ENCODE results near the gene NFIX.
A peak's percentile ranks its signal among the peaks of the same experiment; 100 is the strongest.

Gene NFIX

DNA sequence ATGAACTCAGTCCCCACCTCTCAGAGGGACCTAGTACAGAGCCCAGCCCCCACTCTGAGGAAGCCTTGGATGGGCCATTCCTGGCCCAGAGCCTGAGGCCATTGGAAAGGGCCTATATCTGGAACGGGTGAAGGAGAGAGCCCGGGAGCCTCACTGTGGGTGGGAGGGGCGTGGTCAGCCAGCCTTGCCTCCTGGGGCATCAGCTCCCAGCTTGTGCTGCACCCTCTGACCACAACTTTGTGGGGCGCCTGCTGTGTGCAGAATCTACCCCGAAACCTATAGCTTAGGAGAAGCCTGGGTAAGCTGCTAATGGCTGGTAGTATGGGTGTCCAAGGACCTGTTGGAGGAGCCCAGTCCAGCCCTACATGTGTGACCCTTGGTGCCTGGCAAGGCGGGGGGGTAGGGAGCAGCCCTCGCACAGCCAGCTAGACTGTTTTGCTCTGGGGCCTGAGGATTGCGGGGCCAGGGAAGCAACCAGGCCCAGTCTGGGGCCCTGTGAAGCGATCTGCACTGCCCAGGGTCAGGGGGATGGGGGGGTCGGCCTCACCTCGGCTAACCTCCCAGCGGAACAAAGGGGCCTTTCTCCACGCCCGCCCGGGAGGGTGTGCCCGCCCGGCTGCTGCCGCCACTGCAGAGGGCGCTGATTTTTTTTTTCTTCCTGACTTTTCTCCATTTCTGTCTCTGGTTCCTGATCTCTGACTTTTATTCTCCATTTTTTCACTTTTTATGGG, 65.1 kb downstream of the NFIX start:
- DNase-seq = no peak

DNA sequence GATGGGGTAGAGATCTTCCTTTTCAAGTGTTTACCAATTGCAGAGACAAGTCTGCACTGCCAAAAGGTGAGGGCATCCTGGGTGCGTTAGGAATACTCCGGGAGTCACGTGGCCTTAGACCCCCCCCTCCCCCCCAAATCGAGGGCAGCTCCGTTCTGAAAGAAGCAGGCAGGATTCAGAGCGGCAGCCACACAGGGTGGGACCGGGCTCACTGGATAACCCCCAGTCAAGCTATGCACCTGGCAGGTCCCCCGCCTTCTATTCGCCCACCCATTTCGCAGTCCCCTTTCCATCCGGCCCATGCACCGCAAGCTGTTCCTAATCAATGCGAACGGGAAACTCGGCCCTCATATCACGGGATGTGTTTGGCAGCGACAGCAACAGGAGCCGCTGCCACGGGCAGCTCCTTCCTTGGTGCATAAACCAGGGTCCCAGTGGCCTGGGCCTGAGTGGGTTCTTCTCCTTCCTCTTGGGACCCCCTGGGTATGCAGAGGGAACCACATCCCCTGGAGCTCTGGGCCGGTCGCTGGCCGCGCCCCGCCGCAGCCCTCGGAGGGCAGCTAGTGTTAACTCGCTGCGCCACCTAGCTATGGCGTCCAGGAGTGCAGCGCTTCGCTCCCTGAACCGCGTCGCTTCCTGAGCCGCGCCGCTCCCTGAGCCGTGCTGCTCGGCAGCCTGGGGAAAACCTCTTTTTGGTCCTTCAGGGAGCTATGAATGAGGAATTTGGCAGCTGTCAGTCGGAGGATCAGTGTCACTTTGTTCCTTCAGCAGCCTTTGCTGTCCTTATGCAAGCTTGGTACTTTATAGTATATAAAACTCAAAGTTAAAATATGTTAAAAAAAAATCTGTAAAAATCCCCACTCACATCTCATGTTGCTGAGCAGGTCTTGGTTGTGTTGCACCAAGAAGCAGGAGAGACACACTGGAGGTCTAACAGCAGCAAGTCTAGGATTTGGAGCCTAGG, 66.0 kb downstream of the NFIX start:
- DNase-seq = peak; percentile 92

DNA sequence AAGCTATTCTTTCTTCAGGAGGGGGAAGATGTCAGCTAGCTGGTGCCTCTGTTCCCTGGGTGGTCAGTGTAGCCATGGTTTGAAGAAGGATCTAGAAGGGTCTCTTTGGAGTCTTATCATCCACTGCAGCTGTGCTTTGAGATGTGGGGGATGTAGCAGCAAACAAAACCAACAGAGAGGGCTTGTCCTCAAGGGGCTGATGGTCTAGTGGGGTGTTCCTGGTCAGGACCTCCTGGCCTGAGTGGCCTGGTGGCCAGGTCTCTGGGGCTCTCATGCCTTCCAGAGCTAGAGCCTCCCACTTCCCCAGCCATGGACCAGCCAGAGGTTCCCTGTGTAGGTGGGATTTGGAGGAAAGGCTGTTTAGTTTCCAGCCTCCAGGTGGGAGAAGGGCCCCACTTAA, 67.0 kb downstream of the NFIX start:
- no peak for DNase-seq

- no peak for DNase-seq
These were observed 68.3 kb downstream of the NFIX start for GRCh38 chr19:13063461-13064091.

GRCh38 chr19:13064092-13064489, 68.8 kb downstream of the NFIX start:
- DNase-seq = no peak

- DNase-seq = no peak
These were observed 71.0 kb downstream of the NFIX start for GRCh38 chr19:13066226-13066625.

- DNase-seq = no peak
These were observed 71.9 kb downstream of the NFIX start for GRCh38 chr19:13066933-13067807.

DNA sequence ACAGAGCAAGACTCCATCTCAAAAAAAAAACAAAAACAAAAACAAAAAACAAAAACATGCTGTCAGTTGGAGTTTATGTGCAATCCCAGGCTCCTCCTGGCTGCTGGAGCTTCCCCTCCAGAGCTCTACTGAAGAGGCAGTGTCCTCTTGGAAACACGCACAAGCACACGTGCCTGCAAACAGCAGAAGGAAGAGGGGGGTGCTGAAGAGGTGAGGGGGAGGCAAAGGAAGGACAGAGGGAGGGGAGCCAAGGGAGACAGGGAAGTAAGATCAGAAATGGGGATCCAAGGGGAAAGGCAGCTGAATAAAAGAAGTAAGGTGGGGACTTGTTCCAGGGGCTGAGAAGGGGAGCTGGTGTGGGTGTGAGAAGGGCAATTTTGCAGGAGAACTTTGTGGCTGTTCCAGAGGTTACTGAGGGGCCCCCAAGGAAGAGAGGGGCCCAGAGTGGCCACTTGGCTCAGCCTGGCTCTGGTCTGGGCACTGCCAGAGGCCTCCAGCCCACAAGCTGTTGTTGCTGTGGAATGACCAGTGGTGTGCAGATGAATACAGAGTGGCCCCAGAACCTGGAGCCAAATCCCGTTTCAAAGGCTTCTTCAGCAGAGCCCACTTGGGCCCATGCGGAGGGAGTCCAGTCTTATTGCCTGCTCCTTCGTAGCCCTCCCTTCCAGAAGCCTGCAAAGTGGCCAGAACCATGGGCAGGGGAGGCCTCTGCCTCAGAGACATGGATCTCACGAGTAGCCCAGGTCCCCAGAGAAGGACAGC, 73.0 kb downstream of the NFIX start:
- no peak for DNase-seq

- no peak for DNase-seq
These were observed 74.4 kb downstream of the NFIX start for GRCh38 chr19:13069415-13070359.

- no peak for DNase-seq
These were observed 75.3 kb downstream of the NFIX start for GRCh38 chr19:13070425-13071140.

DNA sequence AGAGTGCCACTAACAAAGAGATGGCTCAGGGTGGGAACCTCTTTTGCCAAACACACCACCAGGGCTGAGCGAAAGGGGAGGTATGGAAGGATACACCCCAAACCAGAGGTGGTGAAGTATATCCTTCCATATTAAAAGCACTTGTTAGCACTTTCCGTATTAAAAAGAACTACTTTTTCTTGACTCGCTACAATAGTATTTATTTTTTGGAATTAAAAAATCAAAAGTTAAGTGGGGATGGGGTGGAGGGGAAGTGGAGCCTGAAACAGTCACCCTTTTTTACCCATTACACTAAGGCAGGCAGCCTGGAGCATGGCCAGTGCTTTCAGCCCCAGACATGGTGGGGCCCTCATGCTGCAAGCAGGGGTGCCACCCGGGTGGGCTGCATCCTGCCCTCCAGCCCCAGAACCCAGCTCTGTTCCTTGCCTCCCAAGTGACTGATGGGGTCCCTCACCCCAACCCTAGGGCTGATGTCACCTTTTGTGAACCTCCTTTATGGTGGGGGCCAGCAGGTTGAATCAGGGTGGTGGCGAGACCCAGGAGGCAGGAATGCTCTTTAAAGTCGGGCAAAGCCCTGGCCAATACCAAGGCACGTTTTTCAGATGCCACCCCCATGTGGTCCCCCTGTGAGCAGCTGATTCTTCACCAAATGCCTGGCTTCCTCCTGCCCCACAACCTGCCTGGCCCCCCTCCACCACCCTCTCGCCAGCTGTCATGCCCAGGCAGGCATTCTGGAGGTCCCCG, 76.3 kb downstream of the NFIX start:
- no peak for DNase-seq

- DNase-seq = no peak
These were observed 77.1 kb downstream of the NFIX start for GRCh38 chr19:13072188-13072908.

DNA sequence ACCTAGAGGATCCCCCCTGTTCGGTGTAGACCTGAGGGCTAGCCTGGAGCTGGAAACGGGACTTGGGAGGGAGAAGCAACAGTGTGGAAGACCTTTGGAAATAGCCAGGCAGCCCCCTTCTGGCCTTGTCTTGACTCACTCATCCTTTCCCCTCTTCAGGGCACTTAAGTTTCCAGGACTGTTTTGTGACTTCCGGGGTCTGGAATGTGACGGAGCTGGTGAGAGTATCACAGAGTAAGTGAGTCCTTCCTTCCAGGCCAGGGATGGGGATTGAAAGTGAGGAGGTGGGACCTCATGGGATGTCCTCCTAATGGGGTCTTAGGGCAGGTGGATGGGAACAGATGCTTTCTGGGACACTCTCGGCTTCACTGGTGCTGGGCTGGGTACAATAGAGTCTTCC, 78.0 kb downstream of the NFIX start:
- no peak for DNase-seq

- no peak for DNase-seq
These were observed 79.1 kb downstream of the NFIX start for GRCh38 chr19:13074378-13074777.

DNA sequence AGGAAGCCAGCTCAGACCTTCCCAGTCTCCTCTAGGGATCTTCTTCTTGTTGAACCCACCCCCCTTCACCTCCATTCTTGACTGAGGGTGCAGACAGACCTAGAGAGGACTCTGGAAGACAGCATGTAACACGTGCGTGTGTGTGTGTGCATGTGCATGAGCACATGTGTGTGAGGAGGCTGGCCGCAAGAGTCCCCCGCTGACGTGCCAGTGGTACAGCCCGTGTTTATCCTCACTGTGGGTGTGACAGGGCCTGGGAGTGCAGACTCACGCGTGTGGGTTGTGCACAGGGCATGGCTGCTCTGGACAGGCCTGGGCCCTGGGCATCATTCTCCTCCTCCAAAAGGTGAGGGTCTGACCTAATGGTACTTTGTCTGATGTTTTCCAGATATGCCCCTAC, 81.0 kb downstream of the NFIX start:
- DNase-seq = no peak

DNA sequence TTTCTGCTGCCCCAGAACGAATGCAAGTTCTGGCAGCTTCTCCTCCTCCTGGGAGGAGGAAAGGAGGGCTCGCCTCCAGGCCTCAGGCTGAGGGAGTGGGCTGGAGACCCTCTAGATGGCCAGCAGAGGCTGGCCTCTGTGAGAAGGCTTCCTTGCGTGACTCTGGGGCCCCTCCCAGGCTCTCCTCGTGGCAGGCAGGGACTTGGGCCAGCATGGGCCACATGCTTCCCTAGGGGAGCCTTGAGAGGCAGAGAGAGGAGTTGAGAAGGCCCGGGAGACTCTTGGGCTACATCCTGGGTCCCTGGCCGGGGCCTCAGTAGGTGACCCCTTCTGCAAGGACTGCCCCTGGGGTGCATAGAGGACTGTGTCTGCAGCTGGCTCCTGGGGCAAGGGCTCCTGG, 81.5 kb downstream of the NFIX start:
- no peak for DNase-seq

DNA sequence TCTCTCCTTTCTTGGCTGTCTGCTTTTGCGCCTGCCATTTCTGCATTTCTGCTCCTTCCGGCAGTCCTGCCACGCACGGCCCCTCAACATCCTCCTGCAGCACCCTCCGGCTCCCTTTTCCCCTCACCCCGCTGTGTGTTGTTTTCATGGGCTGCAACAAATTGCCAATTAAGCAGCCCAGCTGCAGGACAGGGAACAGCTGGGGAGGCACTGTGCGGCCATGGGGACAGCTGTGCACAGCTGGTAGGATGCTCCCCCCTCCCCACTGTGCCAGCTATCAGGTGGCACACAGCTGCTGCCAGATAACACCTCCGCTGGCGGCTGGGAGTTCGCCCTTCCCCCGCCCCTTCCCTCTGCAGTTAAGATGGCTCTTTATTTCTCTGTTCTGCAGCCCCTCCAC, 82.0 kb downstream of the NFIX start:
- no peak for DNase-seq

DNA sequence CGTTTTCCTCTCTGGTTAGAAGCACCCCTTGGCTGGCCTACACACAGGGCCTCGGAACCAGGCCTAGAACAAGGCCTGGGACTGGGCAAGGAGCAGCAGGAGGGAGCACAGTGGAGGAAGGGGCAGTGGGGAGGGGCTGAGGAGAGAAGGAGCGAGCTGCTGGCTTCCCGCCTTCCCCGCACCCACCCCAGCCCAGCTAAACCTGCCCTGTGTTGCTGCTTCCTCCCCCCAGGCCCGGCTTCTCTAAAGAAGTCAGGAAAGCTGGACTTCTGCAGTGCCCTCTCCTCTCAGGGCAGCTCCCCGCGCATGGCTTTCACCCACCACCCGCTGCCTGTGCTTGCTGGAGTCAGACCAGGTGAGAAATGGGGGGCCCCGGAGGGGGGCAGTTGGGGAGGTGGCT, 83.1 kb downstream of the NFIX start:
- DNase-seq = no peak
